D341Med (cell line): ENCODE data around the gene CADM4.
A peak's percentile ranks its signal among the peaks of the same experiment; 100 is the strongest.

Source experiments
- DNase-seq: peaks from one replicate; pipeline ENCODE4 v3.0.0; 2012; ENCODE audit warnings: low spot score

CADM4 gene

DNA sequence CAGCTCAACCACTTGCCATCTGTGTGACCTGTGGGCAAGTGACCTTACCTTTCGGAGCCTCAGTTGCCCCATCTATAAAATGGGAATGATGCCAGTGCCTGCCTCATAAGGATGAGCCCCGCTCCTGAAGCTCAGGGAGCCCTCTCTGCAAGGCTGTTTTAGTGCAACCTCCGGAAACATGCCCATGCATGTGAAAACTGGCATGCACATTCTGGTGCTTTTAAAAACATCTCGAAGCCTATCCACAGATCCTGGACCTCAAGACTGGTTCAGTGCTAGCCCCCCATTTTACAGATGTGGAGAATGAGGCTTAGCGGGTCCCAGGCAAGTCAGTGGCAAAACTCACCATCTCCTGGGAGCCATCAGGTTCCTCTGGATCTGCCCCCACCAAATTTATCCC is 5.6 kb downstream of the CADM4 start:
- DNase-seq = no peak

DNA sequence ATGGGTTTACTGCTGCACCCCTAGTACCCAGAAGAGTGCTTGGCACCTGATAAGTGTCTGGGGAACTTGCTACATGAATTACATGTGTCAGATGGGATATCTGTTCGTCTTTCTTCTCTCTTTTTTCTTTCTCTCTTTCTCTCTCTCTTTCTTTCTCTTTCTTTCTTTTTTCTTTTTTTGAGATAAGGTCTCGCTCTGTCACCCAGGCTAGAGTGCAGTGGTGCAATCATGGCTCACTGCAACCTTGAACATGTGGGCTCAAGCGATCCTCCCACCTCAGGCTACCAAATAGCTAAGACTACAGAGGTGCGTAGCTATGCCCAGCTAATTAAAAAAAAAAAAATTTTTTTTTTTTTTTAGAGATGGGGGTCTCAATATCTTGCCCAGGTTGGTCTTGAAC is 6.1 kb downstream of the CADM4 start:
- no peak for DNase-seq

- DNase-seq = no peak
Measured at GRCh38 chr19:43631491-43631890, 8.2 kb downstream of the CADM4 start.

- no peak for DNase-seq
Measured at GRCh38 chr19:43628646-43629326, 10.9 kb downstream of the CADM4 start.

GRCh38 chr19:43626838-43627237 is 12.8 kb downstream of the CADM4 start:
- DNase-seq = no peak

DNA sequence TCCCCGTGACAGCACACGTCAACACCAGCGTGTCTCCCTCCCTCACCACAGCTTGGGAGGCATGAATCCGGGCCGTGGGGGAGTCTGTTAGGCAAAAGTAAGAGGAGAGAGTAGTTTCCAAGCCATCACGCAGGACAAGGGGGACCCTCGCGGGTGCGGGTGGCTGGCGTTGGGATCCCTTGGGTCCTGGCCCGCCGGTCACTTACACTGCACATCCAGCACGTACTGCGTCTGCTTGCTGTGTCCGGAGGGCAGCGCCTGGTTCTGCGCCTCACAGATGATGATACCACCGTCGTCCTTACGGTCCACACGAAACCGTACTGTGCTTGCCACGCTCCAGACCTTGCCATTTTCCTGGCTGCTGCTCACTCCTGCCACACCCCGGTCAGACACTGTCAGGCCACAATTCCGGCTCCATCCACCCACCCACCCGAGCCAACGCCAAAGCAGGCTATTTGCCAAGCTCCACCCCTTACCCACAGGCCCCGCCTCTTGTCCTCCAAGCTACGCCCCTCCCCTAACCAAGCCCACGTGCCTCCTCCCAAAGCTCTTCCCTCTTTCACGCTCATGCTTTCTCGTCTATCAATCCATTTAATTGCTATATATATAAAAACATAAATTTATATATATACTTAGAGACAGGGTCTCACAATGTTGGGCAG is 13.6 kb downstream of the CADM4 start:
- DNase-seq = no peak

DNA sequence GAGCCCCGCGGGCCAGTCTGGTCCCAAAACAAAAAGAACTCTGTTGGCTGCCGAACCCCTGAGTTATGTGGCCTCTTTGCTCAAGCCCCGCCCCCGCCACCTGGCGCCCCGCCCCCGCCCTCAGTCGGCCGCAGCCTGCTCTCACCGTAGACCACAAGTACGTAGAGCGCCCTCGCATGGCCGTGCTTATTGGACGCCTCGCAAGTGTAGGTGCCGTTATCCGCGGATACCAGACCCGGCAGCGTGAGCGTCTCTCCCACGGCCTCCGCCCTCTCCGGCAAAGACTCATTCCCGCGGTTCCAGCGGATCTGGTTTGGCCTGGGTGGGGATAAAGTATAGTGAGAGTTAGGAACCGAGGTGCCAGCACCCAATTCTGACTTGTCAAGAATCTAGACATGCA is 14.7 kb downstream of the CADM4 start:
- no peak for DNase-seq

DNA sequence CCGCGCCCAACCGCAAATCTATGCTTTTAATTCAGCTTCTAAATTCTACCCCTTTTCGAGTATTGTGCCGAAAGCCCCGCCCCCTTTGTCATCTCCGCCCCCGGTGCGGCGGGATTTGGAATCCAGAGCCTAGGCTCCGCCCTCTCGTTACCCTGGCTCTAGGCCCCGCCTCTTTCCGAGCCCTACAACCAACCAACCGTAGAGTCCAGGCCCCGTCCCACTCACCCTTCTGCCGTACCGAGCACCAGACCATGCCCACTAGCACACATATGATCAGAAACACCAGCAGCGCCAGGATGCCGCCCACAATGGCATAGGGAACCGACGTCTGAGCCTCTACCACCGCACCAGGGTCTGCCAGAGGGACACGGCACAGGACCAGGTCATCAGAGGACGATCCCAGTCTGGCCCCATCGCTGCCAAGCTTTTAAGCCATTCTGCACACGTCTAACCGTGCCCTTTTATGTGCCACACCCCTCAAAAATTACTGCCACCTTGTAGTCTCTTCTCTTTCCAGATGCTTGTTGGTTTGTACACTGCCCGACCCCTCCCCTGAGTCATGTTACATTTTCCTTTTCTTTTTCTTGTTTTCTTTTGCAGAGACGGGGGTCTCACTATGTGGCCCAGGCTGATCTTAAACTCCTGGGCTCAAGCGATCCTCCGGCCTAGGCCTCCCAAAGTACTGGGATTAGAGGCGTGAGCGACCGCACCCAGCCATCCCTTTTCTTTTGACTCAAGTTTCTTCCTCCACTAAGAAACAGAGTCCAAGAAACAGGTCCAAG is 15.6 kb downstream of the CADM4 start:
- DNase-seq = no peak

GRCh38 chr19:43622956-43623355 is 16.7 kb downstream of the CADM4 start:
- DNase-seq = no peak

- no peak for DNase-seq
Measured at GRCh38 chr19:43622070-43622469, 17.6 kb downstream of the CADM4 start.

DNA sequence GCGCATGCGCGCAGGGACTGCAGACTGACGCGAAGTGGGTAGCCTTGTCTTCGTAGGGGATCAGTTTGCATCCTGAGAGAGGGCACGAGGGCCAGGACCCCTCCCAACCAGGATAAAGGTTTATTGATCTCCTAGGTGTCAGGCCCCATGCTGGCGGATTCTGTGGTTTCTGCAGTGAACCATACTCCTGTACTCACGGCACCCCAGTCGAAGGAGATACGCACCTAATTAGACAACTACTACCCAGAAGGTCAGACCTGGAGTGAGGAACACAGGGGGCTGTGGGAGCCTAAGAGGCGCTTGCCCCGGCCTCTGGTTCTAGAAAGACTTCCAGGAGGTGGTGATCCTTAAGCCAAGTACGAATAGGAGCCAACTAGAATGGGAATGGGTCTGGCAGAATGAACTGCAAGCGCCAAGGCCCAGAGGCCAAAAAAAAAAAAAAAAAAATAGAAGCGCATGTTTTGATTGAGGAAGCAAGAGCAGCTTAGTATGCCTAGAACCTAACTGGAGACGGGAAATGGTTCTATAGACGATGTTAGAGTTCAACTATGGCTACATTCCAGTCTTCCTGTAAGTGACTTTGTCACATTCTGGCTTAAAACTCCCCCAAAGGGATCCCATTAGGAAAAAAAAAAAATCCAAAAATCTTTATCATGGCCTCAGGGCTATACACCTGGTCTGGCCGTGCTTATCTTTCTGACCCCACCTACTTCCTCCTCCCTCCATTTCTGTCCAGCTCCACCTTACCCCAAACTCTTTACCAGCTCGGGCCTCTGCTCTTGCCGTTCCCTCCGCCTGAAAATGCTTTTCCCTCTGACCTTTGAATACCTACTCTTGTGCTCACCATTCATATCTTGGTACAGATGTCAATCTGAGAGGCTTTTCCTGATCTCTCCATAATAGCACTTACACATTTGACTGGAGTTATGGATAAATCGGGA is 19.3 kb downstream of the CADM4 start:
- DNase-seq = no peak

DNA sequence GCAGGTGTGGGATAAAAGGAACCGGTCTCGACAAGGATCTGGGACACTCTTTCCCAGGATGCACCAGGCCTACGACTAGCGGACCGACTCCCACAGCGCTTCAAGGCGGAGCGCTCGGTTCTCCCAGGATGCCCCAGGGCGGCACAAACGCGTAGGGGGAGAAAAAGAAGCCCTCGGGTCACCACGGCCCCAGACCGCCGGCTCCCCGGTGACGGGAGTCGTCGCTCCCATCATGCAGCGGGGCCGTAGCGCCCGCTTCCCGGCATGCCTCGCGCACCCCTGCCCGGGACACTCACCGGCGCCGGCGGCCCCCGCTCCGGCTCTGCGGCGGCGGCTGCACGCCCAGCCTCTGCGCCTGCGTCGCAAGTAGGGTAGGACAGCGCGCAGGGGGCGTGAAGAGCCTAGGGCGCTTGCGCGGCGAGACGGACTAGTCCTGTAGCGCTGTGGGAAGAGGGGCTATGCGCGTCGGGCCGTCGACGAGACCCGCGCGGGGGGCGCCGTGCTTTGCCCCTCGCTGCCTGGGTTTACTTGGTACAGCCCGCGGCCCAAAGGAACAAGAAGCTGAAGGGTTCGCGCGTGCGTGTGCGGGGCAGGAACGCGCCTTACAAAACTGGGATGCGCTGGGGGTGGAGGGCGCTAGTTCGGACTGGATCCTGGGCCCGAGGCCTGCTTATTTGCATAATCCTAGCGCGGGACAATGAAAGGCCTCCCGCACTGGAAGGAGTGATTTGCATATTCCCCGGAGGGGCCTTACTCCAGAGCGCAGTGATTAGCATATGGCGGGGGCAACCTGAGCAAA is 20.2 kb downstream of the CADM4 start, which contains the start of gene ZNF428:
TSS of gene ZNF428 (minus strand) at position 368 of the 799 bp plus-strand sequence. CDS start 5,325 bp downstream, outside the sequence.
- DNase-seq = peak; percentile 94

DNA sequence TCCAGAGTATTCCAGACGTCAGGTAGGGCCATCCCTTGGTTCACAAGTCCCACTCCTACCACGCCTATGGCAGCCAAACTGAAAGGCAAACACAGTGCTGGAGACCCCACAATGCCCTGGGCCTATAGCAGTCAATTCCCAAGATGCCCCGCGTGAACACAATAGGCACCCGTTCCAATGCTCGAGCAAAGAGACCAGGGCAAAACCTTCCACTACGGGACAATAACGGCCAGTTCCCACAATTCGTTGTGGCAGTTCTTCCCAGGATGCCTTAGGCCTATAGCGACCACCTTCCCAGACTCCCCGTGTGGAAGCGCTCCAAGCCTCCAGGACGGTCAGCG is 20.8 kb downstream of the CADM4 start:
- DNase-seq = peak; percentile 76

DNA sequence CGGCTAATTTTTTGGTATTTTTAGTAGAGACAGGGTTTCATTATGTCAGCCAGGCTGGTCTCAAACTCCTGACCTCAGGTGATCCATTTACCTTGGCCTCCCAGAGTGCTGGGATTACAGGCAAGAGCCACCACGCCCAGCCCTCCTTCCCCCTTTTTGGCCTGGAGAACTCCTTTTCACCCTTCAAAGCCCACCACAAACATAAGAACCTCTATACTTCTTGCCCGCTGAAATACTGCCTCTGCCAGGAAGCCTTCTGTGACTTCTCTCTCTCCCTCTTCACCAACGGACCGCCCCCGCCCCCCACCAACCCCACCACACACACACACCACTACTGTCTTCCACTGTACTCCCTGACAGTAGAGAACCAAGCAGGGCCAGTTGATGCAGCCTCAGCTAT is 22.7 kb downstream of the CADM4 start:
- DNase-seq = no peak

GRCh38 chr19:43616306-43616705 is 23.3 kb downstream of the CADM4 start:
- no peak for DNase-seq

DNA sequence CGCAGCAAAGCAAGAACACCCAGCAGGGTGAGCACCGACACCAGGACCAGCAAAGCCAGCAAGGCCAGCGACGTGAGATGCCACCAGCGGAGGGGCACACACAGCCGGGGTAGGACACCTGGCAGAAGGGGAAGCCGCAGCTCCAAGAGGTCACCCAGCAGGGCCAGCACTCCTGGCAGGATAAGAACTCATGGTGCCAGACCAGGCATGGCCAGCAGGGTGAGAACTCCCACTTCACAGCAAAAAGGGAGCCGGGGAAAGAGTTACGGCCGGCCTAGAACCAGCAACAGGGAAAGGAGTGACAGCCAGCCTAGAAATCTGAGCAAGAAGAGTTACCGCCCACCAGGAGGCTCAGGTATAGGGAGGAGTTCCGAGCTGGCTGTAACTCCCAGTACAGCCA is 27.3 kb downstream of the CADM4 start:
- DNase-seq = no peak

GRCh38 chr19:43611788-43612187 is 27.9 kb downstream of the CADM4 start, which contains the start of gene SRRM5:
SRRM5 (plus strand) TSS chr19:43612088; CDS start chr19:43612122, 34 bp downstream.
- DNase-seq = no peak

GRCh38 chr19:43610493-43610892 is 29.2 kb downstream of the CADM4 start:
- DNase-seq = no peak

DNA sequence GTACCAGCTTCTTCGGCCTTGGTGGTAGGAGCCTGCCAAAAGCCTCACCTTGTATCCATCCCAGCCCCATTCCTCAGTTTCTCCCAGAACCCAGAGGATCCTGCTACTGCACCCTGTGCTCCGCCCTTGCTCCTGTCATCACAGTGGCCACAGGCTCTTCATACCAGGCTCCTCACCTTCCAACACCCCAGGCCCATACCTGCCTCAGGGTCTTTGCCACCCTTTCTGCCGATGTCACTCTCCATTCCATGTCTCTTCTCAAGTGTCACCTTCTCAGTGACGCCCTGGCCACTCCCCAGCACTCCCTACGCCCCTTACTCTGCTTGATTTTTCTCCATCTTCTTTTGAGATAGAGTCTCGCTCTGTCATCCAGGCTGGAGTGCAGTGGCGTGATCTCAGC is 29.8 kb downstream of the CADM4 start:
- no peak for DNase-seq

- DNase-seq = no peak
Measured at GRCh38 chr19:43607238-43608205, 32.1 kb downstream of the CADM4 start.
